H9 (cell line): ENCODE data around the gene DYNC2H1. TPM values are rescaled to one million over a fixed set of nuclear protein-coding genes. Genes with fewer than 3 reads are reported as not detected.

Source experiments
- DNase-seq: peaks from one replicate; pipeline ENCODE4 v3.0.0-alpha.2; 2017
- H2AFZ ChIP-seq: one replicate; pipeline ENCODE4 v1.6.1; 2013; ENCODE audit warnings: mild to moderate bottlenecking, low read length, control low read depth, moderate library complexity
- H2AK5ac ChIP-seq: 2 replicates; pipeline ENCODE4 v1.6.1; 2013; ENCODE audit warnings: low read length, control low read depth, mixed read lengths; ENCODE audit not compliant: insufficient read length
- H2BK120ac ChIP-seq: one replicate; pipeline ENCODE4 v1.6.1; 2013; ENCODE audit warnings: low read depth, mild to moderate bottlenecking, low read length, control low read depth, inconsistent platforms; ENCODE audit not compliant: poor library complexity, severe bottlenecking
- H2BK12ac ChIP-seq: 2 replicates; pipeline ENCODE4 v1.6.1; 2013; ENCODE audit warnings: low read length, control low read depth, mixed read lengths, low read depth; ENCODE audit not compliant: insufficient read length
- H2BK15ac ChIP-seq: 2 replicates; pipeline ENCODE4 v1.6.1; 2013; ENCODE audit warnings: low read depth, low read length, control low read depth
- H2BK20ac ChIP-seq: one replicate; pipeline ENCODE4 v1.6.1; 2013; ENCODE audit warnings: low read depth, mild to moderate bottlenecking, low read length, control low read depth, inconsistent platforms; ENCODE audit not compliant: poor library complexity, severe bottlenecking
- H2BK5ac ChIP-seq: 2 replicates; pipeline ENCODE4 v1.6.1; 2013; ENCODE audit warnings: low read length, control low read depth, mixed read lengths; ENCODE audit not compliant: insufficient read length
- H3K14ac ChIP-seq: 2 replicates; pipeline ENCODE4 v1.6.1; 2013; ENCODE audit warnings: low read length, control low read depth; ENCODE audit not compliant: insufficient read depth
- H3K18ac ChIP-seq: 2 replicates; pipeline ENCODE4 v1.6.1; 2013; ENCODE audit warnings: low read depth, mild to moderate bottlenecking, mixed read lengths, low read length, control low read depth; ENCODE audit not compliant: insufficient read length
- H3K23ac ChIP-seq: 2 replicates; pipeline ENCODE4 v1.6.1; 2013; ENCODE audit warnings: low read length, control low read depth, mixed read lengths, low read depth; ENCODE audit not compliant: insufficient read length
- H3K23me2 ChIP-seq: 2 replicates; pipeline ENCODE4 v1.6.1; 2013; ENCODE audit warnings: low read depth, mild to moderate bottlenecking, mixed read lengths, low read length, control low read depth; ENCODE audit not compliant: insufficient read length, poor library complexity, severe bottlenecking
- H3K27ac ChIP-seq: 2 replicates; pipeline ENCODE4 v1.5.1; 2013; ENCODE audit warnings: low read length, control low read depth, mixed read lengths, low read depth; ENCODE audit not compliant: insufficient read length
- H3K27me3 ChIP-seq: 2 replicates; pipeline ENCODE4 v1.6.1; 2013; ENCODE audit warnings: low read length, control low read depth, inconsistent platforms; ENCODE audit not compliant: insufficient read depth
- H3K4ac ChIP-seq: 2 replicates; pipeline ENCODE4 v1.6.1; 2013; ENCODE audit warnings: low read depth, mild to moderate bottlenecking, control low read depth, inconsistent platforms, low read length, moderate library complexity
- H3K4me1 ChIP-seq: 2 replicates; pipeline ENCODE4 v1.6.1; 2013; ENCODE audit warnings: low read length, control low read depth, inconsistent platforms; ENCODE audit not compliant: insufficient read depth
- H3K4me2 ChIP-seq: 2 replicates; pipeline ENCODE4 v1.6.1; 2013; ENCODE audit warnings: low read length, control low read depth, mixed read lengths; ENCODE audit not compliant: insufficient read length, insufficient read depth
- H3K56ac ChIP-seq: 2 replicates; pipeline ENCODE4 v1.6.1; 2013; ENCODE audit warnings: low read depth, mild to moderate bottlenecking, mixed read lengths, low read length, control low read depth; ENCODE audit not compliant: insufficient read length
- H3K79me1 ChIP-seq: 2 replicates; pipeline ENCODE4 v1.6.1; 2013; ENCODE audit warnings: low read depth, mild to moderate bottlenecking, moderate library complexity, low read length, control low read depth, inconsistent platforms; ENCODE audit not compliant: insufficient read depth, poor library complexity, severe bottlenecking
- H3K79me2 ChIP-seq: 2 replicates; pipeline ENCODE4 v1.6.1; 2013; ENCODE audit warnings: low read length, control low read depth, inconsistent platforms; ENCODE audit not compliant: insufficient read depth
- H3K9ac ChIP-seq: 2 replicates; pipeline ENCODE4 v1.6.1; 2013; ENCODE audit warnings: low read length, control low read depth, mixed read lengths; ENCODE audit not compliant: insufficient read length; ENCODE audit errors: extremely low read depth
- H3K9me3 ChIP-seq: one replicate; pipeline ENCODE4 v1.6.1; 2013; ENCODE audit warnings: low read depth, low read length, inconsistent platforms; ENCODE audit not compliant: control insufficient read depth
- H3T11ph ChIP-seq: one replicate; pipeline ENCODE4 v1.6.1; 2013; ENCODE audit warnings: mild to moderate bottlenecking, low read length, control low read depth, inconsistent platforms
- H4K20me1 ChIP-seq: one replicate; pipeline ENCODE4 v1.6.1; 2013; ENCODE audit not compliant: control insufficient read depth, insufficient read length, insufficient read depth
- H4K5ac ChIP-seq: 2 replicates; pipeline ENCODE4 v1.6.1; 2013; ENCODE audit warnings: low read depth, mild to moderate bottlenecking, mixed read lengths, low read length, control low read depth; ENCODE audit not compliant: insufficient read length
- H4K8ac ChIP-seq: replicated peaks from 2 replicates; pipeline ENCODE4 v1.6.1; 2013; ENCODE audit warnings: low read length, control low read depth, mixed read lengths, low read depth; ENCODE audit not compliant: insufficient read length
- H4K91ac ChIP-seq: 2 replicates; pipeline ENCODE4 v1.6.1; 2013; ENCODE audit warnings: low read depth, mild to moderate bottlenecking, moderate library complexity, mixed read lengths, low read length, control low read depth; ENCODE audit not compliant: insufficient read length
- H3K27ac Mint-ChIP-seq, 3 experiments: 2 replicates in 2 of 3; 3 replicates in 1 of 3; pipeline ENCODE4 v1.8.0; 2020 to 2021; ENCODE audit warnings: mixed read lengths in 3 of 3, mild to moderate bottlenecking in 1 of 3, moderate library complexity in 1 of 3
- H3K27me3 Mint-ChIP-seq: 2 replicates; pipeline ENCODE4 v1.8.0; 2021; ENCODE audit warnings: low read depth, mild to moderate bottlenecking, moderate library complexity, mixed read lengths
- H3K36me3 Mint-ChIP-seq, 3 experiments: 2 replicates in 2 of 3; 3 replicates in 1 of 3; pipeline ENCODE4 v1.8.0; 2020 to 2021; ENCODE audit warnings: low read depth in 3 of 3, mixed read lengths in 3 of 3; ENCODE audit not compliant: insufficient read depth in 1 of 3
- H3K4me1 Mint-ChIP-seq, 2 experiments: 2 replicates each; pipeline ENCODE4 v1.8.0; 2020; ENCODE audit warnings: mixed read lengths in 2 of 2
- H3K4me3 Mint-ChIP-seq, 2 experiments: 2 replicates in 1 of 2; 3 replicates in 1 of 2; pipeline ENCODE4 v1.8.0; 2020 to 2021; ENCODE audit warnings: mild to moderate bottlenecking in 2 of 2, mixed read lengths in 2 of 2, moderate library complexity in 1 of 2
- H3K9me3 Mint-ChIP-seq, 2 experiments: 2 replicates in 1 of 2; 3 replicates in 1 of 2; pipeline ENCODE4 v1.8.0; 2020; ENCODE audit warnings: mild to moderate bottlenecking in 2 of 2, mixed read lengths in 2 of 2, moderate library complexity in 1 of 2
- WGBS: extraction: QIAGEN DNeasy Blood & Tissue Kit; methylation state at CpG from one replicate; pipeline ENCODE4 v1.1.7; 2013; ENCODE audit warnings: missing lambda C conversion rate, low lambda C conversion rate, mixed read lengths; ENCODE audit not compliant: insufficient read length; ENCODE audit errors: extremely low coverage; 5-methylcytosine and 5-hydroxymethylcytosine counted together
- long read RNA-seq: library from polyadenylated mRNA; unstranded; transcript quantifications from one replicate; pipeline ENCODE4 v2.0.0, GENCODE V29; 2020
- total RNA-seq: library from RNA; stranded (reverse); gene quantifications from 2 replicates; pipeline ENCODE4 v1.2.1, GENCODE V29; 2021
- TF ChIP-seq, protein P1 (sequence below): fragments of 200-600 bp; sonication (generic); conservative IDR thresholded peaks from 3 replicates; pipeline ENCODE4 v1.8.0; 2021; ENCODE audit warnings: antibody characterized with exemption, mild to moderate bottlenecking

DYNC2H1 gene, protein sequence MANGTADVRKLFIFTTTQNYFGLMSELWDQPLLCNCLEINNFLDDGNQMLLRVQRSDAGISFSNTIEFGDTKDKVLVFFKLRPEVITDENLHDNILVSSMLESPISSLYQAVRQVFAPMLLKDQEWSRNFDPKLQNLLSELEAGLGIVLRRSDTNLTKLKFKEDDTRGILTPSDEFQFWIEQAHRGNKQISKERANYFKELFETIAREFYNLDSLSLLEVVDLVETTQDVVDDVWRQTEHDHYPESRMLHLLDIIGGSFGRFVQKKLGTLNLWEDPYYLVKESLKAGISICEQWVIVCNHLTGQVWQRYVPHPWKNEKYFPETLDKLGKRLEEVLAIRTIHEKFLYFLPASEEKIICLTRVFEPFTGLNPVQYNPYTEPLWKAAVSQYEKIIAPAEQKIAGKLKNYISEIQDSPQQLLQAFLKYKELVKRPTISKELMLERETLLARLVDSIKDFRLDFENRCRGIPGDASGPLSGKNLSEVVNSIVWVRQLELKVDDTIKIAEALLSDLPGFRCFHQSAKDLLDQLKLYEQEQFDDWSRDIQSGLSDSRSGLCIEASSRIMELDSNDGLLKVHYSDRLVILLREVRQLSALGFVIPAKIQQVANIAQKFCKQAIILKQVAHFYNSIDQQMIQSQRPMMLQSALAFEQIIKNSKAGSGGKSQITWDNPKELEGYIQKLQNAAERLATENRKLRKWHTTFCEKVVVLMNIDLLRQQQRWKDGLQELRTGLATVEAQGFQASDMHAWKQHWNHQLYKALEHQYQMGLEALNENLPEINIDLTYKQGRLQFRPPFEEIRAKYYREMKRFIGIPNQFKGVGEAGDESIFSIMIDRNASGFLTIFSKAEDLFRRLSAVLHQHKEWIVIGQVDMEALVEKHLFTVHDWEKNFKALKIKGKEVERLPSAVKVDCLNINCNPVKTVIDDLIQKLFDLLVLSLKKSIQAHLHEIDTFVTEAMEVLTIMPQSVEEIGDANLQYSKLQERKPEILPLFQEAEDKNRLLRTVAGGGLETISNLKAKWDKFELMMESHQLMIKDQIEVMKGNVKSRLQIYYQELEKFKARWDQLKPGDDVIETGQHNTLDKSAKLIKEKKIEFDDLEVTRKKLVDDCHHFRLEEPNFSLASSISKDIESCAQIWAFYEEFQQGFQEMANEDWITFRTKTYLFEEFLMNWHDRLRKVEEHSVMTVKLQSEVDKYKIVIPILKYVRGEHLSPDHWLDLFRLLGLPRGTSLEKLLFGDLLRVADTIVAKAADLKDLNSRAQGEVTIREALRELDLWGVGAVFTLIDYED (N-terminal part only)
- 10.5 and 13.2 TPM in 2 replicates for total RNA-seq
- long read RNA-seq, partial matches to known transcripts, result 21 of 28 reads
- long read RNA-seq, other reads (novel, unspliced or antisense), result 7 of 28 reads

GRCh38 chr11:103108933-103109817, at the start of gene DYNC2H1:
DYNC2H1 (plus strand) TSS chr11:103109426; CDS start chr11:103109575, 149 bp downstream.
- Histone ChIP-seq H4K91ac (no peak within 1 kb of the TSS), H3K56ac (no peak within 1 kb of the TSS), H2BK20ac (no peak within 1 kb of the TSS), H4K20me1 (no peaks in the 10 kb centered on the region), H2AK5ac (no peak within 1 kb of the TSS), H3K23ac (no peak within 1 kb of the TSS), H3K4me2 (peak within 1 kb of the TSS; percentile 94), H2BK120ac (no peak within 1 kb of the TSS), H4K5ac (no peak within 1 kb of the TSS), H3K18ac (no peak within 1 kb of the TSS), H3K14ac (peak within 1 kb of the TSS; percentile 59; the same call in 1 of the 2 replicates), H3K27me3 (no peaks in the 10 kb centered on the region), H3K4ac (no peak within 1 kb of the TSS), H3K79me1 (no peaks in the 10 kb centered on the region), H3K9ac (peak within 1 kb of the TSS; percentile 72), H4K8ac (no peak within 1 kb of the TSS), H2BK15ac (no peak within 1 kb of the TSS), H3K9me3 (no peaks in the 10 kb centered on the region), H2BK12ac (no peak within 1 kb of the TSS), H3K23me2 (peaks cover 6% of the 10 kb centered on the region), H2AFZ (peak within 1 kb of the TSS; percentile 100), H3T11ph (no peak within 1 kb of the TSS), H3K27ac (no peak within 1 kb of the TSS), H3K4me1 (no peaks in the 10 kb centered on the region), H3K79me2 (no peaks in the 10 kb centered on the region), H2BK5ac (no peak within 1 kb of the TSS)
- Mint-ChIP-seq H3K27me3 (peaks cover 2% of the 10 kb centered on the region; the same call in 1 of the 2 replicates), H3K4me3 (peak within 1 kb of the TSS; percentile 98), H3K4me1 (peaks cover 2% of the 10 kb centered on the region in 2 experiments; a peak in 2 of 4 replicates), H3K27ac (peak within 1 kb of the TSS; percentile 79 to 98 (median 95)), H3K9me3 (no peaks in the 10 kb centered on the region), H3K36me3 (peaks cover 4 to 5% (median 5%) of the 10 kb centered on the region in 3 experiments; a peak in 5 of 7 replicates)
- TF ChIP-seq, protein P1, sequence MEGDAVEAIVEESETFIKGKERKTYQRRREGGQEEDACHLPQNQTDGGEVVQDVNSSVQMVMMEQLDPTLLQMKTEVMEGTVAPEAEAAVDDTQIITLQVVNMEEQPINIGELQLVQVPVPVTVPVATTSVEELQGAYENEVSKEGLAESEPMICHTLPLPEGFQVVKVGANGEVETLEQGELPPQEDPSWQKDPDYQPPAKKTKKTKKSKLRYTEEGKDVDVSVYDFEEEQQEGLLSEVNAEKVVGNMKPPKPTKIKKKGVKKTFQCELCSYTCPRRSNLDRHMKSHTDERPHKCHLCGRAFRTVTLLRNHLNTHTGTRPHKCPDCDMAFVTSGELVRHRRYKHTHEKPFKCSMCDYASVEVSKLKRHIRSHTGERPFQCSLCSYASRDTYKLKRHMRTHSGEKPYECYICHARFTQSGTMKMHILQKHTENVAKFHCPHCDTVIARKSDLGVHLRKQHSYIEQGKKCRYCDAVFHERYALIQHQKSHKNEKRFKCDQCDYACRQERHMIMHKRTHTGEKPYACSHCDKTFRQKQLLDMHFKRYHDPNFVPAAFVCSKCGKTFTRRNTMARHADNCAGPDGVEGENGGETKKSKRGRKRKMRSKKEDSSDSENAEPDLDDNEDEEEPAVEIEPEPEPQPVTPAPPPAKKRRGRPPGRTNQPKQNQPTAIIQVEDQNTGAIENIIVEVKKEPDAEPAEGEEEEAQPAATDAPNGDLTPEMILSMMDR, result peak; percentile 63
- WGBS, result no CpG with 5 or more reads among the region's 53 CpGs
- DNase-seq, result peak; percentile 94
